GM12891 (cell line): ENCODE results near the gene BAIAP2.

Experiments
- PAX5 ChIP-seq: IDR thresholded peaks from 2 replicates; pipeline ENCODE4 v1.6.1; 2011; ENCODE audit warnings: low read length, moderate library complexity, mild to moderate bottlenecking; ENCODE audit not compliant: insufficient read depth, severe bottlenecking
- POLR2A ChIP-seq: IDR thresholded peaks from 2 replicates; pipeline ENCODE4 v1.6.1; 2011; ENCODE audit warnings: low read depth, low read length, control low read depth
- POLR2AphosphoS5 ChIP-seq: IDR thresholded peaks from 2 replicates; pipeline ENCODE4 v1.6.1; 2011; ENCODE audit warnings: low read depth, low read length, control low read depth
- POU2F2 ChIP-seq: IDR thresholded peaks from 2 replicates; pipeline ENCODE4 v1.6.1; 2011; ENCODE audit warnings: low read depth, mild to moderate bottlenecking, control low read depth, low read length, moderate library complexity
- SPI1 ChIP-seq: IDR thresholded peaks from 2 replicates; pipeline ENCODE4 v1.6.1; 2011; ENCODE audit warnings: low read depth, low read length, control low read depth
- TAF1 ChIP-seq: IDR thresholded peaks from 2 replicates; pipeline ENCODE4 v1.6.1; 2011; ENCODE audit warnings: low read depth, low read length, control low read depth

DNA sequence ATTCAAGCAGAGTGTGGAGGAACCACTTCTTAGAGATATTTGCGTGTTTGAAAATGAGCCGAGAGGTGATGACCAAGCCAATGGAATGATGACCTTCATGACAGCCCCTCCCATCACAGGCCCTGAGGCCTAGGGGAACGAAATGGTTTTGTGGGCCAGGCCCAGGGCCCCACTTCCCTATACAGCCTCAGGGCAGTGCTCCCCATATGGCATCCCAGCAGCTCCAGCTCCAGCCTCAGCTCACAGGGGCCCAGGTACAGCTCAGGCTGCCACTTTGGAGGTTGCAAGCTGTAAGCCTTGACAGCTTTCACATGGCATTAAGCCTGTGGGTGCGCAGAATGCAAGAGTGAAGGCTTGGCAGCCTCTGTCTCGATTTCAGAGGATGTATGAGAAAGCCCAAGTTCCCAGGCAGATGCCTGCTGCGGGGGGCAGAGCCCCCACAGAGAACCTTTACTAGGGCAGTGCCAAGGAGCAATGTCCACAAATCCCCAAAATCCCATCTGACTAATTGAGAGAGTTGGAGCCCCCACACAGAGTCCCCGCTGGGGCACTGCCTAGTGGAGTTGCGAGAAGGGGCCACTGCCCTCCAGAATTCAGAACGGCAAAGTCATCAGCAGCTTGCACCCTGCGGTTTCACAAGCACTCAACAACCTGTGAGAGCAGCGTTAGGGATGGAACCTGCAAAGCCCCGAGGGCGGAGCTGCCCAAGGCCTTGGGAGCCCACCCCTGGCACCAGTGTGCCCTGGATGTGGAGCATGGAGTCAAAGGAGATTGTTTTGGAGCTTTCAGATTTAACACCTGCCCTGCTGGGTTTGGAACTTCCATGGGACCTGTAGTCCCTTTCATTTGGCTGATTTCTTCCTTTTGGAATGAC, 22.1 kb upstream of the BAIAP2 start:
- no peak for TF ChIP-seq TAF1
- TF ChIP-seq POLR2AphosphoS5, result no peak
- no peak for TF ChIP-seq POLR2A
- TF ChIP-seq SPI1, result no peak
- no peak for TF ChIP-seq PAX5
- no peak for TF ChIP-seq POU2F2
